NCI-H187 (cell line): ENCODE measurements around the gene PPP2R2C.

ENCODE experiments used
- DNase-seq, 2 experiments: peaks; one replicate each; lab custom pipeline; 2025; lab: John Stamatoyannopoulos, UW

PPP2R2C gene

DNA sequence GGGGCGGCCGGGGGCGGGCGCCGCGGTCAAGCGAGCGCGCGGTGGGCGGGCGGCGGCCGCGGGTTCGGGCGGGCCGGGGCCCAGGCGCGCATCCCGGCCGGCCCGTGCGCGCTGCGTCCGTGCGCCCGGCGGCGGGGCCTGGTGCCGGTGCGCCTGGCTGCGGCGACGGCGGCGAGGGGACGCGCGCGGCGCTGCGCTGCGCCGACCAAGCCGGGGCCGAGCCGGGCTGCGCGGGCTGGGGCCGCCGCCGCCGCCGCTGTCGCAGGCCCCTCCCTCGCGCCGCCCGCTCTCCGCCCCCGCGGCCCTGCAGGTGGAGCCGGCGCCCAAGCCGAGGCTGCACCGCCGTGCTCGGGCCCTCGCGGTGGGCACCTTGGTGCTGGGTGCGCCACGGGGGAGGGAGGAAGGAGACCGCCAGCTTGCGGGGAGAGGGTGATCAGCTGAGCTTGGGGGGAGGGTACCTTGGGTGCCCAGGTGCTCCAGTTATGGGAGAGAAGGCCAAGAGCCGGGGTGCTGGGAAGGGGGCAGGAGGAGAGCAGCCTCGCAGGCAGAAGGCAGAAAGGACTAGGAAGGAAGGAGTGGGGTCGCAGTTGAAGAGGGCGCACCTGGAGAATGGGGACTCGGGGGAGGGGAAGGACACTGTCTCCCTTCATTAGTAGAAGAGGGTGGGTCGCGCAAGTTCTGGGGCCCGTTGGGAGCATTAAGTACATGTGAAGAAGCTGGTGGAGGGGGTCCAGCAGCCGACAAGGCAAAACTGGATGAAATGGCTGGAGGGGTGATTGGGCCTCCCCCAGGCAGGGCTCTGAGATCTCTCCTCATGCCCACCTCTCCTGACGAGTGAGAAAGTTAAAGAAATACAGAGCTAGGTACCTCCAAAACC is at the start of gene PPP2R2C:
PPP2R2C (minus strand) TSS at position 228 of the 877 bp plus-strand sequence. CDS start 385 bp downstream, outside the sequence.
- DNase-seq = no peak

DNA sequence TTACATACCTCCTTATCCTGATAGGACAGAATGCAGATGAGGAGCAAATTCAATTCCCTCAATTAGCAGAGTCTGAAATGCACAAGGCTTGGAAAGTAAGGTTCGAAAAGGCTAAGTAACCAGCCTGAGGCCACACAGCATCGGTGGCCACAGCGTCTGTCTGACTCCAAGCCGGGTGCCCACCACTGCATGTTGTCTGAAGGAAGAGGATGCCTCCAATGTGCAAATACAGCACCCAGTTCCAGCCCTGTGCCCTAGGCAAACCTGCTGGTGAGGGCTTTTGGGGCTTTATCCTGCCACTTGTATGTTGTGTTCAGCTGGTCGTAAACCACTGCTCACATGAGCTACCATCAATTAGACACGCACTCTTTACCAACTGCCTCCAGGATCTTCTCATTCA is 48.6 kb upstream of the PPP2R2C start:
- DNase-seq = no peak

DNA sequence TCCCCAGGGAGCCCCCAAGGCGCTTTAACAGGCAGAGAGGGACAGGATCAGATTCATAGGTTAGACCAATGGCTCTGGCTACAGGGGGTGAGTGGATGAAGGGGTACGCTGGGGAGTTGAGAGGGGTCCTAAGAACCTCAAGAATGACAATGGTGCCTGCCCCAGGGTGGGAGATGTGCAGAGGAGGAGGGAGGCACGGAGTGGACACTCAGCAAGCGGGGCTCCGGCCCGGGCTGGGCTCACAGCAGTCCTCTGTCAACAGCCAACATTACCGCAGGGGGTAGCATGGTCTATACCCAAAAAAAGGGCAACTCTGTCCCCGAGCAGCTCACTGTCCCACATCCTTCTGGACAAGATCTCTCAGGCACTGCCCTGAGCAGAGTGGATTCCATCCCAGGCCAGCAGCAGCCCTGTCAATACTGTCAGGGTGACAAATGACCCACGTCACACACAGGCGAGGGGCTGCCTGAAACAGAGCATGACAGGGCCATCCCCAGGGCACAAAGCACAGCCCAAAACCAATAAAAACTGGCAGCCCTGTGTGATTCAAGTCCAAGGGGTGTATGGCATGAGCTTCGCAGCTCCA is 47.7 kb upstream of the PPP2R2C start:
- DNase-seq = no peak

DNA sequence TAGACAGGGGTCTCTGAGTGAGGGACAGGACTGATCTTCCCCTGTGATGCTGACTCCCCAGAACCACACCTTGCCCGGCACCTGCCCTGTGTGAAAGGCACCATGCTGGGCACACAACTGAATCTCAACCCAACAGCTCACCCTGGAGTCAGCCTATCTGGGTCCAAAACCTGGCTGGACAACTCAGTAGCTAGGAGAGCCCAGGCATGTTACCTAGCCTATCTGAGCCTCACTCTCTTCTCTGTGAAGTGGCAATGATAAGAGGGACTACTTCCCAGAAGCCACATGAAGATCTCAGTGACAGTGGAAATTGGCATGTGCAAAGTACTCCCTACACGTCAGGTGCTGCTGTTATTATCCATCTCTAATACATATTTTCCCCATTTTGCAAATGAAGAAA is 44.8 kb upstream of the PPP2R2C start:
- DNase-seq = no peak

DNA sequence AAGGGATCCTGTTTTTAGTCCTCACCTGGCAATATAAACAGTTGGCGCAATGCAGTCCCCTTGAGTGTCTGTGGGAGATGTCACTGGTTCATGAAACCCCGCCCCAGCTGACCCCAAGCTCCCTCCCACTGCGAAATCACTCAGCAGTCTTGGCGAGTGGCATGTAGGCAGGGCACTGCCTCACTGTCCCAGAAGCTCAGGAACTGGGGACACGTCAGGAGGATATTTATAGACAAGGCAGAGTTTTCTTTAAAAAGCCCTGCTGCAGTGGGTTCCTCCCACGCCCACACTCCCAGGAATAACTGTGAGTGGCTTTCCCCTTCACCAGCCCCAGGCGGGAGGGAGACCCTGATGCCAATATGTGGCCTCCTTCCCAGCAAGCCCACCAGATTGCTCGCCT is 44.3 kb upstream of the PPP2R2C start:
- DNase-seq = no peak

DNA sequence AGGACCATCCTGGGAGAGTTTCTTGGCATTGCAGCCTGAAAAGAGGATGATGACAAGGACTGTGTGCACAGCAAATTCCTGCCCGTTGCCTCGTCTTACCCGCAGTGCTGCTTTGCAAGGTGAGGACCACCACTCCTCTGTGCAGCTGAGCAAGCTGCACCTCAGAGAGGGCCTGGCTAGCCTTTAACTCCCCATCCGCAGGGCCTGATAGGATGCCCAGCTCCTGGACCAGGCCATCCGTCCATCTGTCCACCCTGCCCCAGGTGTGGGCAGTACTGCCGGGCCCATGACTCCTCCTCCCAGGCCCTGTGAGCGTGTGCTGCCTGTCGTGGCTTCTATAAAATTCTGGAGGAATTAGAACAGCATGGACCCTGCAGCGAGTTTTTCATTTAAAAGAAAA is 43.9 kb upstream of the PPP2R2C start:
- DNase-seq = no peak

DNA sequence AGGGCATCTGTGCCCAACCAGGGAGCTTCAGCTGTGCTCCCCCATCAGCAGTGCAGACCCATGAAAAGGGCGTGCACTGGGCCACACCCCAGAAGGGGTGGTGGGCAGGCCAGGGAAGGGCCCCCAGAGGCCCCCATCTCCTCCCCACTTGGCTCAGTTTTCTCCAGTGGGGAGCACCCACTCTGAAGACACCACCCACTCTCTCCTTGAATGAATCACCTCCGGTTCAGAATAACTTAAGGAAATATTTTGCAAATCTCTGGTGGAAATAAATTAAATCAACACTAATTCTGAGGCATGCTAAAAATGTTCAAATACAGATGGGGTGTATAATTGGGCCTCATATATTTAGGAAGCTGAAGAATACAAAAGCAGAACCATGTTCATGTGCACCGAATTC is 41.3 kb upstream of the PPP2R2C start:
- DNase-seq = no peak

DNA sequence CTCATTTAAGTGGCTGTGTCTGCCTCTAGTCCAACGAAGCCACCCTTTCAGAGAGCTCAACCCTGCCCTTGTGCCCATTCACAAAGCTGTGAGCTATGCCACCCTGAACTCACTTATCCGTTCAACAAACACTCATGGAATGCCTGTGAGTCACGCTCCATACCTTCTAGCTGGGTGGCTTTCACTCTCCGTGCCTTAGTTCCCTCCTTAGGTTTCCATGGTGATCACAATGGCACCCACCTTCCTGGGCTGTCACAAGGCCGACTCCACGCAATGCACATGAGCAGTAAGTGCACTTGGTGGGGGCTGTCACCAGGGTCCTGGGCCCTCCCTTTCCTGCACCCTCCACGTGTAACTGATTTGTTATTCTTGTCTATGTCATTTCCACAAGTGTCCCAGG is 37.2 kb upstream of the PPP2R2C start:
- DNase-seq = no peak

DNA sequence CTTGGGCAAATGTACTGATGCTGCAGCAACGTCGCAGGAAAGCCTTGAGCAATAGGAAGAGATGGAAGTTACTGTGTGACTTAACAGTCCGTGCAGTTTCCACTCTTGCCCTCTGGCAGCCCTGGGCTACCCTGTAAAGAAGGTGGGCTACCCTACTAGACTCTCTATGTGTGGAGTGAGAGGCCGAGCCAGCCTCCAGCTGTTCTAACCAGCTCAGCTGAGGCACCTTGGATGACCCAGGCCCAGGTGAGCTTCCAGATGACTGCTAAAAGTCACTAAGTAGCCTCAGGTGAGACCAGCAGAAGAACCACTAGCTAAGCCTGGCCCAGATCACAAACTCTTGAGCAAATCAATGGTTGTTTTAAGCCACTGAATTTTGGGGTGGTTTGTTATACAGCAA is 34.9 kb upstream of the PPP2R2C start:
- DNase-seq = no peak

DNA sequence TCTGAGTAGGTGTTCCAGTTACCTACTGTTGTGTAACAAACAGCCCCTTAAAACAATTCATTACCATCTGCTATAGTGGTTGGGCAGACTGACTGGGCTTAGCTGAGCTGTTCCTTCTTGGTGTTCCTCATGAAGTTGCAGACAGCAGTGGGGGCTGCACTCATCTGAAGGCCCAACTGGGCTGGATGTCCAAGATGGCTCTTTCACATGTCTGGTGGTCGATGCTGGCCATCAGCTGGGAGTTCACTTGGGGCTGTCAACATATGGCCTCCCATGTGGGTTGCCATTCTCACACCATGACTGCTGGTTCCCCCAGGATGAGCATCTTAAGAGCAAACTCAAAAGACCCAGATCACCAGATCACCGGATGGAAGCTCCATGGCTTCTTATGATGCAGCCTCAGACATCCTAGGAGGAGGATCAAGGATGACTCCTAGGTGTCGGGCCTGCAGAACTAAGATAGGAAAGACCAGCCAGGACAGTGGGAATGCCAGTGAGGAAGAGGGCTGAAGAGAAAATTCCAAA is 34.3 kb upstream of the PPP2R2C start:
- no peak for DNase-seq

DNA sequence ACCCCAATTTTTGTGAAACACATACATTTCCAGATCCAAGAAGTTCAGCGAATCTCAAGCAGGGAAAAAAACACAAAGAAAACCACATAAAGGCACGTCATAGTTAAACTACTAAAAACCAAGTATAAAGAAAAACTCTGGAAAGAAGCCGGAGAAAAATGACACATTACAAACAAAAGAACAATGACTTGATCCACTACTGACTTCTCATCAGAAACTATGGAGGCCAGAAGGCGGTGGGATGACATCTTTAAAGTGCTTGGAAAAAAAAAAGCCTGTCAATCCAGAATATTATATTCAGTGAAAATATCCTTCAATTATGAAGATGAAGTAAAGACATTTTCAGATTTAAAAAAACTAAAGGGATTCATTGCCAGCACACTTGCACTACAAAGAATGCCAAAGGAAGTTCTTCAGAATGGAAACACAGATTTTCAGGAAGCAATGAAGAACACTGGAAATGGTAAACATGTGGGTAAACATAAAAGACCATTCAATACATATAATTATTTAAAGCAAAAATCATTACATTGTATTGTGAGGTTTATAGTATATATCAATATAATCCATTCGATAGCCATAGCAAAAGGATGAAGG is 32.6 kb upstream of the PPP2R2C start:
- no peak for DNase-seq

DNA sequence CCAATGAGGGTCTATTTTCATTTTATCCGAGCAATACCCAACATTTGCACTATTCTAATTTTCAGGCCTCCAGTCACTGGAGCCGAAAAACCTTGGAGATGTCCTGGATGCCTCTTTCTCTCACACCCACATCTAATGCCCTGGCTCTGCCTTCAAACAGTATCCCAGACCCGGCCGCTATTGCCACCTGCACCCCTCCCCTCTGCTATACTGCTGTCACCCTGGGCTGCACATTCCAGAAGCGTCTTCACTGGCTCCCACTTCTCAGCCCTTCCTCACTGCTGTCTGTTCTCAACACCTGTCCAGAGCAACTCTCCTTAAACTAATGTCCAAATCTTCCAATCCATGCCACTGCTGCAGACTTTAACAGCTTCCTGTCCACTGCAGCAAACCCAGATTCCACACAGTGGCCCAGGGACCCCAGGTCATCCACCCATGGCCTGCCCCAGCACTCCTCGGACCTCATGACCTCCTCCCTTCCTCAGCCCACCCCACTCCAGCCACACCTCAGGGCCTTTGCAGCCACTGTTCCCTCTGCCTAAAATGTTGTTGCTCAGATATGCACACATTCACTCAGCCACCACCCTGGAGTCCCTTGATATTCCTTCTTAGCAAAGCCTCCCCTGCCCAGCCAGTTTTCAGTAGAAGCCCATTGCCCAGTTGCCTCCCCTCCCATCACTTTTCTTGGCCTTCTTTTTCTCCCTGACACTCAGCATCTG is 30.5 kb upstream of the PPP2R2C start:
- DNase-seq = no peak

DNA sequence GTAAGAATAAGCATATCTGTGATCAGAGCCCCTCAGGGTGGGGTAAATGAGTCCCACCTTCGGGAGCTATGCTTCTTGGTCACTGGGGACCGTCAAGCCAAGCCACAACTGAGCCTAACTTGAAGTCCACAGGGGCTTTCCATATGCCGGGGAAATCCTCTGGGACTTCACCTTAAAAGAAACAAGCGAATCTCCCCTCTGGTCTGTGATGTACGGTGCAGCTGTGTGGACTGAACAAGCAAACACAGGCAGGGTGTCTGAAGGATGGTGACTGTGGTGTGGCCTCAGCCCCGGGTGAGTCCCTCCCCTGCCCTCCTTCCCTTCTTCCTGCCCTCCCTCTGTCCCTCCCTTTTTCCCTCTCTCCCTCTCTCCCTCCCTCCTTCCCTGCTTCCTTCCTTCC is 29.7 kb upstream of the PPP2R2C start:
- no peak for DNase-seq

DNA sequence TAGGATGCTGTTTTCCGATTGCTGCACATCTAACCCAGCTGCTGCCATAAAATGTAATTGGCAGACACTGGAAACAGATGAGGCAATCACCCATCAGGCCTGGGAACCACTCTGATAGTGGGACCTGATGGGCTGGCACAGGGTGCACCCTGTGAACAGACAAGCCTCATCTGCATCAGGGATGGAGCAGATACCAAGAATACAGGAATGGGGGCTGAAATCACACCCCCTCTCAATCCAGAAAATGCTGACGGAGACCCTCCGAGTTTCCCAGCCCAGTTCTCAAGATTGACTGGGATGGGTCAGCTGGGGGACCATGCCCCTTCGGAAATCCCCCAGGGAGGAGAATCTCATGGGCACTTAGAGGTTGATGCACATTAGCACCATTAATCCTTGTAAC is 28.8 kb upstream of the PPP2R2C start:
- no peak for DNase-seq

DNA sequence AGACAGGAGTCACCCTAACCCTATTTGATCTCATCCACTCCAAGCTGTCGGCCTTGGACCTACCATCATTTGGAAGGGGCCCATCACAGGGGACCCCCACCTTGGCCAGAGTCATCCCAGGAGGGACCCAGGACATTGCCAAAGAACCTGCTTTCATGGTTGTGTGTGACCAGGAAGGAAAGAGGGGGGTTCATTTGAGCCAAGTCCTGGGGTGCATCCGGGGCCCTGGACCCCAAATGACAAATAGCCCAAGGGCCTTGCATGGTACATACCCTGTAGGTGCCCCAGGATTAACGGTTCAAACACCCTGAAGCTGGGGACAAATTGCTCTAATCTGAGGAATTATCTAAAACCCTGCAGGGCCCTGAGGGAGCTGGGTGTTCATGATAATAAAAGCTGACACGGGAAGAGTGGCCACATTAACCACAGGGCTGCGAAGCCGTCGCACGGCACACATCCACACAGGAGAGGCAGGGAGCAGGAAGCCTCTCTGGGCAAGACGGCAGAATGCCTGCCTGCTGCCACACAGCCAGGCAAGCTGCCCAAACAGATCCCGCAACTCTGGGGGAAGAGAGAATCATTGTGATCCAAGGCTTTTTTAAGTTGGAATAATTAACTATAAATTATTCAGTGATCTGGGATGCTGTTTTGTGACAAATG is 28.2 kb upstream of the PPP2R2C start:
- DNase-seq = no peak

DNA sequence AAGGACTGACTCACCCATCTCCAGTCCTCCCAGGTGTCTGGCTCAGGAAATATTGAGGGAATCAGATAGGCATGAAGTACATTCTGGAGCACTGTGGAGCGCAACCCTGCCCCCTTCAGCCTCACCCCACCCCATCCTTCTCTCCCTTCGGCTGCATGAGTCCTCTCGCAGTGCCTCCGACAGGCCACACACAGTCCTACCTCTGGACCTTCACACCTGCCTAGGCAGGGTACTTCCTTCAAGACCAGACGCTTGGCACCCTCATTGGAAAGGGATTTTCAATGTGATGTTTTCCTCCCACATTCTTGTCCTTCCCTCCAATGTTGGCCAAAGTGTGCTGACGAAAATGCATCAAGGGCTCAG is 26.8 kb upstream of the PPP2R2C start:
- no peak for DNase-seq

DNA sequence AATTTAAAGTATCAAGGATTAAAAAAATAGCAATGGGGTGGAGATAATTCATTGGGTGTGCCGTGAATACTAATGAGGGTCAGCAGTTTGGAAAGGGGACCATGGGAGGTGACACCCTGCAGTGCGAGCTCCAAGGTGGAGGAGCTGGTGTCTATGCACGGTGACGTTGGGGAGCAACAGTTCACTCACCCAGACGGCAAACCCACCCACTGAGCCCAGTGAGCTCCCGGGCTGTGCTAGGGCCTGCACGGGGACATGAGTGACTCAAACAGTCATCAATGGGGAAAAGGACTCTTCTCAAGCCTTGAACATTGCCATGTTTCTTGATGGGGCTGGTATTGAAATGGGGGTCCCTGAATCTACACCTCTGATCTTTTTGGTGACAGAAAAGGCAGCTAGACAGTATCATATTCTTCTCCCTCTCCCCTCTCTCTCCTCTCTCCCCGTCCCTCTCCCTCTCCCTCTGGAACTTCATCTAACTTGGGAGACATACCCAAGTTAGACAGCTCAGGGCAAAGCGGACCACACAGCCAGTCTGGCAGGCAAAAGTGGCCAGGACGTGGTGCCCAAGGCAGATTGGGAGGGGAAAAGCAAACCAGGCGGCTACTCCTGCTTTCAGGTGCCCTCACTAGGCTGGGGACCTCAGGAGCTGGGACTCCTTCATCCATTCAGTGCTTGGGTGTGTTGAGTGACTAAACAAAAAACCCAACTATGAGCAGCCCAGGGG is 26.3 kb upstream of the PPP2R2C start:
- no peak for DNase-seq

DNA sequence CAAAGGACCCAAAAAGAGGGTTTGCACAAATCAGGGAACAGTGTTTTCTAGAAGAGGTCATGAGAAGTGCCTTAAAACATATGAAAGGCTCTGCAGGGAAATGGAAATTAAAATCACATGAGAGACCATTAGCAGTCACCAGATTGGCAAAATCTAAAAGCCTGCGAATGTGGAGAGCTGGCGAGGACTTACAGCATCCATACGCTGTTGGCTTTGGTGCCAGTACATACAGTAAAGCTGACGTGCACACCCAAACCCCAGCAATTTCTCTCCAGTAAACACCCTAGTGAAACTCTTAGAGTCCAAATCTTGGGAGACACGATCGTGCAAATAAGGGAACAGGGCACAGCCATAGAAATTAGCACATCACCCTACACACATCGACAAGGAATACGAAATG is 25.4 kb upstream of the PPP2R2C start:
- no peak for DNase-seq

DNA sequence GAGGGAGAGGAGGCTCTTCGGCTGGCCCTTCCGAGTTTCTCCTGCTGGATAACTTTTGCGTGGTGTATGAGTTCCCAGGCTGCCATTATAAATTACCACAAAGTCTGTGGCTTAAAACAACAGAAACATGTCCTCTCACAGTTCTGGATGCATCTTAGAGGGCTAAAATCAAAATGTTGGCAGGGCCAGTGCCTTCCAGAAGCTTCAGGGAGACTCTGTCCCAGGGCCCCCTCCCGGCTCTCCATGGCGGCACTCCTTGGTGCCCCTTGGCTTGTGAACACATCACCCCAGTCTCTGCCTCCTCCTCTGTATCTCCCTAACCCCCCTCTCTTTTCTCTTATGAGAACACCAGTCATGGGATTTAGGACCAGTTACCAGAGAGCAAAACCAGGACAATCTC is 23.3 kb upstream of the PPP2R2C start:
- no peak for DNase-seq

DNA sequence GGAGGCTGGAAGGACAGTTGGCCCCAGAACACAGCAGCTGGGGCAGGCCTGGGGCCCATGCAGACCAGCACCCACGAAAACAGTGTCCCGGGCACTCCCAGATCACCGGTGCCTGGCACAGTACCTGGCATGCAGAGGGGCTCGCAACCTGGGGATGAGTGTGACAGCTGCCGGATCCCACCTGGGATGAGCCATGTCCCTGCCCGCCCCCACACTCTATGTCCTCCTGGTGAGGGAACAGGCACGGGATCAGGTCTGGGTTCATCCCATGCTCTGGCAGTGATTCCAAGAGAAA is 22.8 kb upstream of the PPP2R2C start:
- no peak for DNase-seq
